GM19025 (cell line): ENCODE data around the gene KIF5A.

ENCODE experiments used
- ATAC-seq: cut with Tn5 transposase; IDR thresholded peaks from one replicate; pipeline ENCODE4 v1.9.1; 2021; ENCODE audit warnings: mild to moderate bottlenecking, low read depth, moderate library complexity; ENCODE audit not compliant: unreplicated experiment

The KIF5A gene

GRCh38 chr12:57603815-57604453 is 54.1 kb downstream of the KIF5A start:
- ATAC-seq: no peak

- no peak for ATAC-seq
Measured at GRCh38 chr12:57604454-57604991, 54.7 kb downstream of the KIF5A start, which contains the start of gene DTX3. Gene DTX3, plus strand, starts transcription at chr12:57604824. Its CDS starts 1,694 bp downstream, at chr12:57606518.

GRCh38 chr12:57604992-57605810 is 55.4 kb downstream of the KIF5A start:
- no peak for ATAC-seq

GRCh38 chr12:57605811-57606311 is 56.0 kb downstream of the KIF5A start:
- ATAC-seq: no peak

GRCh38 chr12:57606399-57606798 is 56.6 kb downstream of the KIF5A start:
- no peak for ATAC-seq

- no peak for ATAC-seq
Measured at GRCh38 chr12:57606821-57607220, 57.0 kb downstream of the KIF5A start.

GRCh38 chr12:57607958-57608663 is 58.3 kb downstream of the KIF5A start:
- no peak for ATAC-seq

GRCh38 chr12:57609101-57609780 is 59.4 kb downstream of the KIF5A start:
- ATAC-seq: no peak

GRCh38 chr12:57609781-57610553 is 60.1 kb downstream of the KIF5A start:
- no peak for ATAC-seq

- ATAC-seq: no peak
Measured at GRCh38 chr12:57610554-57611107, 60.8 kb downstream of the KIF5A start.

GRCh38 chr12:57611108-57611826 is 61.4 kb downstream of the KIF5A start, which contains the start of gene ARHGEF25:
Gene ARHGEF25, plus strand, starts transcription at chr12:57611435. Its CDS starts 460 bp downstream, at chr12:57611895.
- ATAC-seq: peak; percentile 42

GRCh38 chr12:57611827-57612710 is 62.2 kb downstream of the KIF5A start:
- no peak for ATAC-seq

GRCh38 chr12:57612711-57613426 is 63.0 kb downstream of the KIF5A start:
- ATAC-seq: no peak

- no peak for ATAC-seq
Measured at GRCh38 chr12:57613427-57614109, 63.7 kb downstream of the KIF5A start.

GRCh38 chr12:57614178-57614947 is 64.5 kb downstream of the KIF5A start:
- peak; percentile 61 for ATAC-seq
